Loucy (cell line): ENCODE data around the gene MAN2B2.

Experiments used
- CTCF ChIP-seq: fragments of 200-600 bp; sonication (generic); conservative IDR thresholded peaks from 2 replicates; pipeline ENCODE4 v1.5.1; 2014; ENCODE audit warnings: mild to moderate bottlenecking, antibody characterized with exemption, low read length
- EZH2phosphoT487 ChIP-seq: fragments of 200-600 bp; IDR thresholded peaks from 2 replicates; pipeline ENCODE4 v1.6.1; 2018; ENCODE audit warnings: antibody characterized with exemption, mild to moderate bottlenecking, moderate library complexity, borderline replicate concordance

DNA sequence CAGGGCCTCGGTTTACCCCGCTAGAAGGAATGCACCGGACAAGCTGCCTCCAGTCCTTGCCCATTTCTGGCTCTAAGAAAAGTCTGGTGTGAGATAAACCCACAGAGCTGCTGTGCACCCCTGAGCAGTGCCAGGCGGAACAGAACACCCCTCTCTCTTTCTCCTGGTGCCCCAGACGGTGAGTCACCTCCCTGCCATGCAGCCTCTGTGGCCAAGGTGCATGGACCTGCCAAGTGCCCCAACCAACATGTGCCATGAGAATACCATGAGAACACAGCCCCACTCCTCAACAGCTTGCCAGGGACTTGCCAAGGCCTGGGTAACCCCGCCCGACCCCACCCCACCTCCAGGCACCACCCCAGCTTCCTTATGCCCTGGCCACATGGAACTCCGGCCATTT lies 47.7 kb upstream of the MAN2B2 start:
- no peak for TF ChIP-seq CTCF
- TF ChIP-seq EZH2phosphoT487: no peak
